ENCODE measurements around the gene LIPK. TPM values are rescaled to one million over a fixed set of nuclear protein-coding genes. Genes with fewer than 3 reads are reported as not detected.

The LIPK gene
- total and polyA plus RNA-seq, 2 of the 8 experiments (the other 6 are each of a cell fraction or from before 2014, with no cell fraction given): not detected

DNA sequence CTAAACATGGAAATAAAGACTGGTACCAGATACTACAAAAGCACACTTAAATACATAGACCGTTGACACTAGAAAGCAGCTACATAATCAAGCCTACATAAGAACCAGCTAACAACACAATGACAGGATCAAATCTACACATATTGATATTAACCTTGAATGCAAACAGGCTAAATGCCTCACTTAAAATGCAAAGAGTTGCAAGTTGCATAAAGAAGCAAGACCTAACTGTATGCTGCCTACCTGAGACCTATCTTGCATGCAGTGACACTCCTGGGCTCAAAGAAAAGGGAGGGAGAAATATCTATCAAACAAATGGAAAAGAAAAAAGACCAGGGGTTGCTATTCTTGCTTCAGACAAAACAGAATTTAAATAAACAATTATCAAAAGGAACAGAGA, 39.6 kb downstream of the LIPK start:
- POLR2A ChIA-PET (ENCODE audit: partially characterized antibody): no interaction called here

More for the DNA sequence above, 39.6 kb downstream of the LIPK start:
- Histone ChIP-seq H3K9ac (replicated peaks in 1 of 4; ENCODE audit: extremely low read depth in 1 of 4, low read depth in 3 of 4, low read length in 3 of 4) (no peak overlapping the region), H3K79me2 (ENCODE audit: control insufficient read depth in 1 of 2, insufficient read depth in 2 of 2, low read length in 2 of 2) (no peaks in the 10 kb centered on the region), H3K4me2 (ENCODE audit: insufficient read depth in 1 of 2, low read depth in 2 of 2, low read length in 2 of 2) (no peak overlapping the region), H2AK5ac (ENCODE audit: low read depth, low read length) (no peak overlapping the region), H4K91ac (replicated peaks; ENCODE audit: insufficient read length, low read length) (no peak overlapping the region), H4K5ac (ENCODE audit: insufficient read length, low read depth, low read length) (no peak overlapping the region), H2BK120ac (replicated peaks; ENCODE audit: low read depth, low read length) (no peak overlapping the region), H2BK12ac (ENCODE audit: low read depth, low read length) (no peak overlapping the region), H3K4me1 (replicated peaks in 1 of 4; ENCODE audit: control insufficient read depth in 3 of 4, insufficient read depth in 4 of 4, low read length in 3 of 4) (no peaks in the 10 kb centered on the region), H3K14ac (ENCODE audit: insufficient read length) (no peak overlapping the region), H3K4ac (replicated peaks; ENCODE audit: insufficient read length, low read depth, low read length) (no peak overlapping the region), H3K9me3 (ENCODE audit: insufficient read depth in 2 of 2, low read depth in 1 of 2, low read length in 1 of 2) (no peaks in the 10 kb centered on the region), H2BK5ac (ENCODE audit: low read depth, low read length) (no peak overlapping the region), H3K79me1 (ENCODE audit: low read depth, low read length) (no peaks in the 10 kb centered on the region), H2BK20ac (ENCODE audit: low read length) (no peak overlapping the region), H3K56ac (replicated peaks; ENCODE audit: insufficient read length, low read depth, low read length) (no peak overlapping the region), H3K27ac (ENCODE audit: low read depth, low read length) (no peak overlapping the region), H4K20me1 (replicated peaks in 1 of 2; ENCODE audit: control insufficient read depth in 1 of 2, insufficient read depth in 2 of 2, low read length in 2 of 2) (no peaks in the 10 kb centered on the region), H3K27me3 (replicated peaks in 1 of 4; ENCODE audit: control insufficient read depth in 3 of 4, extremely low read depth in 1 of 4, insufficient read depth in 3 of 4, low read length in 3 of 4) (no peaks in the 10 kb centered on the region), H3K18ac (ENCODE audit: extremely low read depth, low read length) (no peak overlapping the region), H3K36me3 (ENCODE audit: control insufficient read depth in 2 of 4, insufficient read depth in 4 of 4, low read length in 3 of 4) (no peaks in the 10 kb centered on the region), H3K4me3 (ENCODE audit: extremely low read depth in 1 of 4, insufficient read depth in 2 of 4, low read depth in 3 of 4, low read length in 4 of 4) (no peak overlapping the region), H3K23ac (ENCODE audit: insufficient read length) (no peak overlapping the region), H2AFZ (ENCODE audit: low read length) (no peak overlapping the region), H2BK15ac (ENCODE audit: low read length) (no peak overlapping the region), H3K23me2 (ENCODE audit: low read depth, low read length) (no peaks in the 10 kb centered on the region), H4K8ac (ENCODE audit: extremely low read depth, insufficient read depth, low read length) (no peak overlapping the region)
- no peak for TF ChIP-seq SP2 (IDR thresholded peaks at IDR 0.05; ENCODE audit: low read length)
- TF ChIP-seq, protein P1, sequence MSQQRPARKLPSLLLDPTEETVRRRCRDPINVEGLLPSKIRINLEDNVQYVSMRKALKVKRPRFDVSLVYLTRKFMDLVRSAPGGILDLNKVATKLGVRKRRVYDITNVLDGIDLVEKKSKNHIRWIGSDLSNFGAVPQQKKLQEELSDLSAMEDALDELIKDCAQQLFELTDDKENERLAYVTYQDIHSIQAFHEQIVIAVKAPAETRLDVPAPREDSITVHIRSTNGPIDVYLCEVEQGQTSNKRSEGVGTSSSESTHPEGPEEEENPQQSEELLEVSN (IDR thresholded peaks at IDR 0.05): no peak
- no peak for TF ChIP-seq CBX8 (IDR thresholded peaks at IDR 0.05; ENCODE audit: borderline replicate concordance, low read depth, low read length)
- no peak for TF ChIP-seq EGR1 (IDR thresholded peaks at IDR 0.05; ENCODE audit: borderline replicate concordance, low read depth, low read length)
- TF ChIP-seq, protein P2, sequence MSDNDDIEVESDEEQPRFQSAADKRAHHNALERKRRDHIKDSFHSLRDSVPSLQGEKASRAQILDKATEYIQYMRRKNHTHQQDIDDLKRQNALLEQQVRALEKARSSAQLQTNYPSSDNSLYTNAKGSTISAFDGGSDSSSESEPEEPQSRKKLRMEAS (IDR thresholded peaks at IDR 0.05): no peak
- no peak for FAIRE-seq
- no peak for DNase-seq (ENCODE audit: low read depth in 1 of 2, low spot score in 2 of 2)
- CTCF ChIA-PET (ENCODE audit: partially characterized antibody): interaction anchor here (0.8 to 9.1 kb wide), 5 partner anchors 11 to 90 kb away, joined by 3 to 95 read pairs (median 5); no protein-coding TSS in a partner anchor
- WGBS, 2 experiments (ENCODE audit: extremely low coverage in 1 of 2, insufficient coverage in 1 of 2, insufficient read length in 1 of 2, insufficient replicate concordance in 2 of 2, low coverage in 1 of 2, low lambda C conversion rate in 2 of 2, missing lambda C conversion rate in 1 of 2): 91% methylated on average over 1 of the region's 1 CpG; no CpG with 5 or more reads in 1 of the 2 experiments

Data from H1 (cell line).